HG02981 (cell line): ENCODE results near the gene ACAD10.
"Not testable (repeated sequence)": the region's sequence is repeated elsewhere in the genome, so short reads cannot be mapped to it uniquely, and the experiment has no call there.

ENCODE experiments used
- ATAC-seq: cut with Tn5 transposase; IDR thresholded peaks from one replicate; pipeline ENCODE4 v1.9.1; 2021; ENCODE audit warnings: mild to moderate bottlenecking, moderate library complexity; ENCODE audit not compliant: unreplicated experiment

Gene ACAD10

GRCh38 chr12:111748151-111748672 lies 62.4 kb downstream of the ACAD10 start:
- no peak for ATAC-seq

- ATAC-seq, result no peak
Measured at GRCh38 chr12:111748867-111749266, 63.0 kb downstream of the ACAD10 start.

DNA sequence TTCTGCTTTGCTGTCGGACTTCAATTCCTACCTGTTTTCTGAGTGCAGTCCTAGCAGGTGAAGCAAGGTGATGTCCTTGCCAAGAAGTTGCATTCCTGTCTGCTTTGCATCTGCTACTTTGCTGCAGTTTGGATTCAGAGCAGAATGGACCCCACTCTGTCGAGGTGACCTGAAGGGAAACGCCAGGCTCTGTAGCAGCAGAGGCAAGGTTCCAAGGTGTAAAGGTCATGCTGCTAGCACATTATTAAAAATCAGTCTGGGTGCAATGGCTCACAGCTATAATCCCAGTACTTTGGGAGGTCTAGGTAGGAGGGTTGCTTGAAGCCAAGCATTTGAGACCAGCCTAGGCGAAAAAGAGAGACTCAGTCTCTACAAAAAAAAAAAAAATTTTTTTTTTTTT lies 63.5 kb downstream of the ACAD10 start:
- ATAC-seq, result no peak

- ATAC-seq, result no peak
Measured at GRCh38 chr12:111753144-111753881, 67.5 kb downstream of the ACAD10 start.

DNA sequence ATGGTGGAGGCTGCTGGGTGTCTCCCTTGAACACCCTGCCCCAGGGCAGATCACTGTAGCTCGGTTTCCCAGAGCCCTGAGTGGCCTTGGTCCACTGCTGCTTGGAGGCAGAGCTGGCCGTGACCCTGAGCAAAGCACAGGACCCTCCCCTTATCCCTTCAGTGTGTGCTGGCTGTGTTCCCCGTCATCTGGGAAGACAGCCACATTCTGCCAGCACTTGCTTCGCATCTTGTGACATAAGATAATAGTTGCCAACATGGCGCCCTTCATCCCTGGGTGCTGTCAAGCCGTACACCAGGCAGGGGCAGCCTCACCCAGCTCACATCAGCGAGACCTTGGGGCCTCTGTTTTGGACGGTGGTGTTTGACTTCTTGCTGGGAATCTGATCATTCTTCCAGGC lies 68.8 kb downstream of the ACAD10 start:
- ATAC-seq, result no peak

DNA sequence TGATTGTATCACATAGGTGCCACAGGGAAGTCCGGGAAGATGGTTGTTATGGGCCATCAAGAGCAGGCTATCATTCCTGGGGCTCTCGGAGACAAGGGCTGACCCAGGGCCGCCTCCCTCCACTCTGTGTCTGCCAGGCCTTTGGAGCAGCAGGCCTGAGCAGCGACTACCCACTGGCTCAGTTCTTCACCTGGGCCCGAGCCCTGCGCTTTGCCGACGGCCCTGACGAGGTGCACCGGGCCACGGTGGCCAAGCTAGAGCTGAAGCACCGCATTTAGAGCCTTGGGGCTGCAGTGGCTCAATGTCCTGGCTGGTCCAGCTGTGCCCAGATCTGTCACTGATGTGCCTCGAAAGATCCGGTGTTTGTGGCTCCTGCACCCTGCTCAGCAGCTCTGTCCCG lies 70.3 kb downstream of the ACAD10 start:
- ATAC-seq, result no peak

GRCh38 chr12:111756681-111757080 lies 70.8 kb downstream of the ACAD10 start:
- no peak for ATAC-seq

- peak; percentile 50 for ATAC-seq
Measured at GRCh38 chr12:111757361-111758119, 71.7 kb downstream of the ACAD10 start.

DNA sequence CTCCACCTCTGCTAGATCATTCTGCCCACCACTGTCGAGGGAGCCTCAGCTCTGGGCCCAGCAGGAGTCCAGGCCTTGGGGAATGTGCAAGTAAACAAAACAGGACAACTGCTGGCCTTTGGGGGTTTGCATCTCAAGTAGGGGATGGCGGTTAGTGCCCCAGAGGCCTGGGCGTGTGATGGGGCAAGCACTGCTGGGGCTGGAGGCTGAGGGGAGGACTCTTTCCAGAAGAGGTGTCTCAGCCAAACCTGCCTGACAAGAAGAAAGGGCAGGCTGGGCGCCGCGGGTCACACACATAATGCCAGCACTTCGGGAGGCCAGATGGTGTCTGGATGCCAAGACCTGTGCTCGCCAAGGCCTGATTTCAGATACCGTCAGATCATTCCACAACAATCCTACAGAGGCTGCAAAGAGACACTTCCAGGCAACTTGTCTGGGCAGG lies 72.3 kb downstream of the ACAD10 start:
- no peak for ATAC-seq

DNA sequence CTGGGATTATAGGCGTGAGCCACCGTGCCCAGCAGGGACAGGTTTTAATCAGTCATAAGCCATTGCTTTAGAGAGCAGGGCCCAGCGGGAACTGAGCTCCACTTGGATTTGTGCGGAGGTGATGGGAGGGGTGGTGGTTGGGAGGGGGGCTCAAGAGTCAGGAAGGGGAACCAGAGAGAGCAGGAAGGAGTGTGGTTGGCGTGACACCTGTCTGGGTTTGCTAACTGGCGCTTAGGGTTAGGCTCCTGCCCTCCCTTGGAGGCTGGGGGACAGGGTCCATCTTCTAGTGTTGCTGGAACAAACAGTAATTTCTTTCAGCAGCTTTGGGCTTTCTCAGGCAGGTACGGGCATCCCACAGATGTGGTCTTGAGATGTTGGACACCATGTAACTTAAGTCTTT lies 73.4 kb downstream of the ACAD10 start:
- no peak for ATAC-seq

GRCh38 chr12:111759991-111760390 lies 74.1 kb downstream of the ACAD10 start:
- ATAC-seq, result no peak

- ATAC-seq, result no peak
Measured at GRCh38 chr12:111761099-111761498, 75.2 kb downstream of the ACAD10 start.

GRCh38 chr12:111761706-111762105 lies 75.9 kb downstream of the ACAD10 start:
- no peak for ATAC-seq

DNA sequence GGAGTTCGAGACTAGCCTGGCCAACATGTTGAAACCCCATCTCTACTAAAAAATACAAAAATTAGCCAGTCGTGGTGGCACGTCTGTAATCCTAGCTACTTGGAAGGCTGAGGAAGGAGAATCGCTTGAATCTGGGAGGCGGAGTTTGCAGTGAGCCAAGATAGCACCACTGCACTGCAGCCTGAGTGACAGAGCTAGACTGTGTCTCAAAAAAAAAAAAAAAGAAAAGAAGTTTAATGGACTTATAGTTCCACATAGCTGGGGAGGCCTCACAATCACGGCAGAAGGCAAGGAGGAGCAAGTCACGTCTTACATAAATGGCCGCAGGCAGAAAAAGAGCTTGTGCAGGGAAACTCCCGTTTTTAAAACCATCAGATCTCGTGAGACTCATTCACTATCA lies 77.7 kb downstream of the ACAD10 start:
- not testable (repeated sequence) for ATAC-seq

DNA sequence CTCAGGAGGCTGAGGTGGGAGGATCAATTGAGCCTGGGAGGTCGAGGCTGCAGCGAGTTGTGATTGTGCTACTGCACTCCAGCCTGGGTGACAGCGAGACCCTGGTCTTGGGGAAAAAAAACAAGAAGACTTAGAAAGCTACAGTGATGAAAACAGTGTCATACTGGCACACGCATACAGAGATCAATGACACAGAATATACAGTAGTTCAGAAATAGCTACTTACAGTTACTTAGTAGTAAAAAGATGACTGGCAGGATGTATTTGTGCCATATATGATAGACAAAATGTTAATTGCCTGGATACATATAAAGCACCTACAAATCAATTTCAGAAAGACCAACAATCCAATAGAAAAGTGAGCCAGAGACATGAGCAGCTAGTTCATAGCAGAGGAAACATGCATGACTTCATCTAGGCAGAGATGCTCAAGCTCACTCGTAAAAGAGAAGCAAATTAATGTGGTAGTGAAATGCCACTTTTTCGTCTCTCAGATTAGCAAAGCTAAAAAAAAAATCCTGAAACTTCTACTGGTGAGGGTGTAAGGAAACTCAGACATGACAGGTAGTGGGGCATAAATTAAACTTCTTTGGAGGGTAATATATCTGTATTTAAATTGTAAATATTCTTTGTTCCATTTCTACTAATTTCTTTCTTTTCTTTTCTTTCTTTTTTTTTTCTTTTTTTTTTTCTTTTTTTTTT lies 78.4 kb downstream of the ACAD10 start:
- no peak for ATAC-seq

- ATAC-seq, result peak; percentile 50
Measured at GRCh38 chr12:111766608-111767361, 80.9 kb downstream of the ACAD10 start, which contains the start of gene ALDH2. ALDH2 (plus strand) TSS chr12:111766933; CDS start chr12:111766983, 50 bp downstream.

DNA sequence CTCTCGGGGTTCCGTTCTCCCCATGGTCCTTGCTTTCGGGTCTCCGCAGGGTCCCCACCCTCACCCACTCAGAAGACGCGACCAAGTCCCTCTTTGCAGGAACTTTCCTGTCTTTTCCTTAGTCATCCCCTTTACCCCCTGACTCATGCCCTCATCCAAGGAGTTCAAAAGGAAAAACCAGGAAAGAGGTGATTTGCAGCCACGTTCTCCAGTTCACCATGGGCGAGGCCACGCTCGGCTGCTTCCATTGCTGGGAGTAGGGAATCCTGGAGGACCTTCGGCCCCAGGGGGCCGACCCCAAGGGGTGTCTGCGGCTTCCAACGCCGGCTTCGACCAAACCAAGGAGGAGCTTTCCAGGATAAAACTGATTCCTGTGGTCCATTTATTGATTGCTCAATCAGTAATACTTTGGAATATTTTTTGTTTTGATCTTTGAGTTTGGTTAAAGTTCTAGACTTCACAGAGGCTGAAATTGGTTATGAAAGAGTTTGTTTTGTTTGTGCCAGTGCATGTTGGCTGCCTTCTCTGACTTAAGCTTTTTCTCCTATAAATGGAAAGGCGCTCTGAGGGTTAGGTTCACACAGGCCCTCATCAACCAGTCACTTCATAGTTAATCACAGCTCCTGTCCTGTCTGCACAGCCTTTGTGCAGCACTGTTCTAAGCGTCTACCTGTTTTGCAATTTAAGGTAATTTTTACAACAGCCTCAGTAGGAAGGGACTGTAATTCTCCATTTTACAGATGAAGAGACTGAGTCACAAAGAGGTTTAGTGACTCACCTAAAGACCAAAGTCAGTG lies 81.7 kb downstream of the ACAD10 start:
- ATAC-seq, result no peak

DNA sequence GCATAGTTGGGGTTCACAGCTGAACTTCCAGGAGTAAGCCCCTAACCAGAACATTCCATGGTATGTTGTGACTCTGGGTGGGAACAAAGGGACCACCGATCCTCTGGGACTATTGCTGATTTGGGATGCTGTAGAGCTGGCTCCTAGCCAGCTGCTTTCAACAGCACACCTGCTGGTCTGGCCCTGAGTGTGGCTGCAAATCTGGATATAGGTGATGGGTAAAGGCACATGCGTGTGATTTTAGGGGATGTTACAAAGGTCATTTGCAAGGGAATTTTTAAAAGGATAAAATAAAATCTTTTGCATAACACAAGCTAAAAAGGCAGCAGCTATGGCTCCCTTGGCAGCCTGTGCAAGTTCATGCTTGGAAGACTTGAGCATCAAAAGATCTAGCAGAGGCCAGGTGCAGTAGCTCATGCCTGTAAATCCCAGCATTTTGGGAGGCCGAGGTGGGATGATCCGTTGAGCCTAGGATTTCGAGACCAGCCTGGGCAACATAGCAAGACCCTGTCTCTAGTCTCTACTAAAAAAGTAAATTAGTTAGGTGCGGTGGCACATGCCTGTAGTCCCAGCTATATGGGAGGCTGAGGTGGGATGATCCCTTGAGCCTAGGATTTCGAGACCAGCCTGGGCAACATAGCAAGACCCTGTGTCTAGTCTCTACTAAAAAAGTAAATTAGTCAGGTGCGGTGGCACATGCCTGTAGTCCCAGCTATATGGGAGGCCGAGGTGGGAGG lies 82.5 kb downstream of the ACAD10 start:
- no peak for ATAC-seq

DNA sequence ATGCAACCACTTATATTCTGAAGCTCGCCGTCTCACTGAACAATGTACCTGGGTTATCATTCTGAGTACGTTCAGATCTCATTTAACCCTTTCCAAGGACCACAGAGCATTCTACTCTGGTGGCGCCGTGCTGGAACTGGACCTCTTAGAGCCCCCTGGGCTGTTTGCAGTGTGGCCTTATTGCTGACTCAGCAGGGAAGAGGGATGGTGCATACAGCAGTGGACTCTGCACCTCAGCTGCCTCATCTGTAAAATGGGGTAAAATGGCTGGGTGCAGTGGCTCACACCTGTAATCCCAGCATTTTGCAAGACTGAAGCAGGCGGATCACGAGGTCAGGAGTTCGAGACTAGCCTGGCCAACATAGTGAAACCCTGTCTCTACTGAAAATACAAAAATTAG lies 83.7 kb downstream of the ACAD10 start:
- ATAC-seq, result no peak
